NCI-H1092 (cell line): ENCODE data around the gene ITM2C.

ENCODE experiments used
- DNase-seq: peaks from one replicate; lab custom pipeline; 2025; lab: John Stamatoyannopoulos, UW

The ITM2C gene

GRCh38 chr2:230927711-230928341 lies 63.1 kb downstream of the ITM2C start:
- DNase-seq, result no peak
